Thyroid gland (tissue), 4 donors: ENCODE measurements around the gene KCTD2. TPM values are rescaled to one million over a fixed set of nuclear protein-coding genes. Genes with fewer than 3 reads are reported as not detected.

Experiments used
- DNase-seq, 2 donors: peaks; one replicate each; pipeline ENCODE4 v3.0.0-alpha.2; 2019
- H3K27ac ChIP-seq, 3 donors: fragments of 200-600 bp; sonication (generic); 1 replicate in 2 of 3; 2 replicates in 1 of 3; pipeline ENCODE4 v1.5.1; 2016 to 2019; ENCODE audit warnings: mild to moderate bottlenecking in 1 of 3, moderate library complexity in 1 of 3
- H3K27me3 ChIP-seq: fragments of 200-600 bp; sonication (generic); one replicate; pipeline ENCODE4 v1.5.1; 2019
- H3K36me3 ChIP-seq, 2 donors: fragments of 200-600 bp; sonication (generic); one replicate each; pipeline ENCODE4 v1.5.1; 2016 to 2019
- H3K4me1 ChIP-seq, 2 donors: fragments of 200-600 bp; sonication (generic); one replicate each; pipeline ENCODE4 v1.5.1; 2017 to 2019
- H3K4me3 ChIP-seq, 3 donors: fragments of 200-600 bp; sonication (generic); replicated peaks in 1 of 3; 1 replicate in 2 of 3; 2 replicates in 1 of 3; pipeline ENCODE4 v1.5.1; 2016; ENCODE audit warnings: mild to moderate bottlenecking in 1 of 3
- H3K9me3 ChIP-seq: fragments of 200-600 bp; sonication (generic); one replicate; pipeline ENCODE4 v1.5.1; 2017
- CTCF ChIP-seq, 6 experiments: fragments of 200-600 bp in 3 of 6; fragments of 450-650 bp in 3 of 6; sonication (generic) in 3 of 6; IDR thresholded peaks; one replicate each; pipeline ENCODE4 v1.5.1; 2016 to 2019; ENCODE audit warnings: antibody characterized with exemption in 6 of 6, mild to moderate bottlenecking in 2 of 6, inconsistent platforms in 1 of 6, moderate library complexity in 1 of 6
- POLR2A ChIP-seq, 2 donors: fragments of 450-650 bp; IDR thresholded peaks; one replicate each; pipeline ENCODE4 v1.6.1; 2017; ENCODE audit warnings: antibody characterized with exemption in 2 of 2, mild to moderate bottlenecking in 2 of 2, moderate library complexity in 1 of 2
- WGBS, 2 donors: methylation state at CpG; one replicate each; pipeline ENCODE4 v1.1.5; 2017; 5-methylcytosine and 5-hydroxymethylcytosine counted together
- intact Hi-C: fragments of 100-400 bp; cut with DNase I; formaldehyde crosslinking; loops from one replicate; pipeline ENCODE4 v1.15.1; 2023
- total RNA-seq, 4 donors: library from RNA; depleted of rRNA; stranded (reverse); fragments of >200 nt; gene quantifications; one replicate each; pipeline ENCODE4 v1.2.3, GENCODE V29; 2016

KCTD2 gene
- total RNA-seq, 4 donors from 2014 or later: 33.6 to 48.6 (median 41.7) TPM

DNA sequence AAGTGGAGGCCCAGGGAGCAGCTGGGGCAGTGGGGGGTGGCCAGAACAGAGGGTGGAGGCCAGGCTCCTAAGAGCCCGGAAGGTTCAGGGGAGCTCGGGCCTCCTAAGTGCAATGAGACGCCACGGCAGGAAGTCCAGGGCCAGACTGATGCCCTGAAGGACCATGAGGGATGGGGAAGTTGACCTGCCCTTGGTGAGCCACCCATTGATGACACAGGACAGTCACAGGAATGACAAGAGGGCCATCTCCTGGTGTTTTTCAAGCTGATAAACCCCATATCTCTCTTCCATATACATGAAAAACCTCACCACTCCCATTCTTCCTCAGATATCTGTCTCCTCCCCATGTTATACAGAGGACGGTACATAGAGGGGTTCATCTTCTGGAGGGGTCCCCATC lies 40.4 kb upstream of the KCTD2 start:
- H3K4me3 ChIP-seq: no peak overlapping the region
- 85 to 92% methylated on average over 5 of the region's 5 CpGs for WGBS, 2 donors
- no peaks in the 10 kb centered on the region for H3K36me3 ChIP-seq
- intact Hi-C loops: no loop called here
- no peak overlapping the region for H3K27ac ChIP-seq
- no peaks in the 10 kb centered on the region for H3K9me3 ChIP-seq
- peaks cover 0 to under 1% of the 10 kb centered on the region in 2 donors for H3K4me1 ChIP-seq
- H3K27me3 ChIP-seq: no peaks in the 10 kb centered on the region
- DNase-seq: no peak
- no peak for TF ChIP-seq POLR2A (IDR thresholded peaks at IDR 0.05)
- TF ChIP-seq CTCF (IDR thresholded peaks at IDR 0.05): no peak

- 85 to 90% methylated on average over 6 of the region's 6 CpGs for WGBS, 2 donors
- intact Hi-C loops: no loop called here
These were observed 38.7 kb upstream of the KCTD2 start for GRCh38 chr17:75008373-75008772.

GRCh38 chr17:75009139-75009724 lies 37.8 kb upstream of the KCTD2 start:
- Histone ChIP-seq H3K4me1 (peaks cover 8 to 16% of the 10 kb centered on the region in 2 donors), H3K27me3 (no peaks in the 10 kb centered on the region), H3K9me3 (no peaks in the 10 kb centered on the region), H3K27ac (no peak overlapping the region), H3K4me3 (no peak overlapping the region), H3K36me3 (no peaks in the 10 kb centered on the region)
- 52 to 65% methylated on average over 2 of the region's 2 CpGs for WGBS, 2 donors
- intact Hi-C loops: no loop called here
- no peak for TF ChIP-seq CTCF (IDR thresholded peaks at IDR 0.05)
- TF ChIP-seq POLR2A (IDR thresholded peaks at IDR 0.05): no peak
- DNase-seq: no peak

More at GRCh38 chr17:75008373-75008772, 38.7 kb upstream of the KCTD2 start:
- Histone ChIP-seq H3K36me3 (no peaks in the 10 kb centered on the region), H3K9me3 (no peaks in the 10 kb centered on the region), H3K4me1 (peaks cover 4 to 10% of the 10 kb centered on the region in 2 donors), H3K27ac (no peak overlapping the region), H3K27me3 (no peaks in the 10 kb centered on the region), H3K4me3 (no peak overlapping the region)
- TF ChIP-seq POLR2A (IDR thresholded peaks at IDR 0.05) (no peak), CTCF (IDR thresholded peaks at IDR 0.05) (no peak)
- DNase-seq: no peak

DNA sequence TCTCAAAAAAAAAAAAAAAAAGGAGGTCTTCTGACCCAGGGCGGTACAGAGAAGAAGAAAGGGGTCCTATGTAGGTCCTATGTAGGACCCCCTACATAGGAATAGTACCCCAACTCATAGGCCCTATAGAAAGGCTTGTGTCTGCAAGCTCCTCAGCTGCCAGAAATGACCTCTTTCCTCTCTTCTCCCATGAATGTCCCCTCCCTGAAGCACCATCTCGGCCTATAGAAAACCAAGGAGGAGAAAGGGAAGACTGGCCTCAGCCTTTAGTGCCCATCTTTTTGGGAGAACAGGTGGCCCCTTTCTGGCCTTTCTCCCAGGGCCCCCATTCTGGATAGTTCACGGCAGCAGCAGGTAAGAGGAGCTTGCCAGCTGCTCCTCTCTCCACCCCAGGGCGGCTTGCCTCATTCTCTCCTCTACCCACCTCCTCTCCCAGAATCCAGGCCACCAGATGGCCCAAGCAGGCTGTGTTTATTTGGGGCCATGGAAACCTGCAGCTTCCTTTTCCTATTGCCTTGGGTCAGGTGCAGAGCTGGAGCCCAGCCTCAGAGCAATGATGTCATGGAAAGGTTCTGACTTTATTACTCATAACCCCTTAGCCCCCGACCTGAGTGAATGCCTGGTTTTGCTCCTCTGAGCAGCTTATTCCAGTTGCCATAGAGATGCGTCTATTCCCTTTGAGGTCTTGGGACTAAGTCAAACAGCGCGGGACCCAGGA lies 36.2 kb upstream of the KCTD2 start:
- intact Hi-C loops: no loop called here
- peak in 1 of 2 donors; percentile 12 for DNase-seq
- Histone ChIP-seq H3K27ac (no peak overlapping the region), H3K4me3 (no peak overlapping the region), H3K36me3 (no peaks in the 10 kb centered on the region), H3K4me1 (peaks cover 8 to 16% of the 10 kb centered on the region in 2 donors), H3K27me3 (no peaks in the 10 kb centered on the region), H3K9me3 (no peaks in the 10 kb centered on the region)
- TF ChIP-seq POLR2A (IDR thresholded peaks at IDR 0.05) (no peak), CTCF (IDR thresholded peaks at IDR 0.05) (no peak)
- WGBS, 2 donors: 67 to 70% methylated on average over 8 of the region's 8 CpGs
